Measurements from ENCODE around the gene CPB2.

DNA sequence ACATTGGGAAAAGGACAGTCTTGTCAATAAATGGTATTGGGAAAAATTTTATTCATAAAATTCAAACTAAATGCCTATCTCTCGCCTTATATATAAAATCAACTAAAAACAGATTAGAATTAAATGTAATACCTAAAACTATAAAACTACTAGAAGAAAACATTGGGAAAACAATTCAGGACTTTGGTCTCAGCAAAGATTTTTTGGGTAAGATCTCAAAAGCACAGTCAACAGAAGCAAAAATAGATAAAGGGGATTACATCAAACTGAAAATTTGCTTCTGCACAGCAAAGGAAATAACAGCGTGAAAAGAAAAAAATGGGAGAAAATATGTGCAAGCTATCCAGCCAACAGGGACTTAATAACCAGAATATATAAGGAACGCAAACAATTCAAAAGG, 28.0 kb downstream of the CPB2 start:
- TF ChIP-seq, protein P1, sequence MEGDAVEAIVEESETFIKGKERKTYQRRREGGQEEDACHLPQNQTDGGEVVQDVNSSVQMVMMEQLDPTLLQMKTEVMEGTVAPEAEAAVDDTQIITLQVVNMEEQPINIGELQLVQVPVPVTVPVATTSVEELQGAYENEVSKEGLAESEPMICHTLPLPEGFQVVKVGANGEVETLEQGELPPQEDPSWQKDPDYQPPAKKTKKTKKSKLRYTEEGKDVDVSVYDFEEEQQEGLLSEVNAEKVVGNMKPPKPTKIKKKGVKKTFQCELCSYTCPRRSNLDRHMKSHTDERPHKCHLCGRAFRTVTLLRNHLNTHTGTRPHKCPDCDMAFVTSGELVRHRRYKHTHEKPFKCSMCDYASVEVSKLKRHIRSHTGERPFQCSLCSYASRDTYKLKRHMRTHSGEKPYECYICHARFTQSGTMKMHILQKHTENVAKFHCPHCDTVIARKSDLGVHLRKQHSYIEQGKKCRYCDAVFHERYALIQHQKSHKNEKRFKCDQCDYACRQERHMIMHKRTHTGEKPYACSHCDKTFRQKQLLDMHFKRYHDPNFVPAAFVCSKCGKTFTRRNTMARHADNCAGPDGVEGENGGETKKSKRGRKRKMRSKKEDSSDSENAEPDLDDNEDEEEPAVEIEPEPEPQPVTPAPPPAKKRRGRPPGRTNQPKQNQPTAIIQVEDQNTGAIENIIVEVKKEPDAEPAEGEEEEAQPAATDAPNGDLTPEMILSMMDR (IDR thresholded peaks at IDR 0.05): no peak
- TF ChIP-seq POLR2A (IDR thresholded peaks at IDR 0.05): no peak

Data from vagina (tissue), 2 donors.